T-helper 2 cell treated with Interferon-gamma antibody and Interleukin-4, amounts not matched to agents 5 μg/mL and 100 μg/mL, for 36 hours (primary cell): ENCODE results near the gene PNCK.

Experiments used
- DNase-seq: peaks from one replicate; pipeline ENCODE4 v3.0.0; 2021; ENCODE audit warnings: low spot score
- H3K27ac Mint-ChIP-seq: one replicate; pipeline ENCODE4 v1.8.0; 2021; ENCODE audit warnings: mild to moderate bottlenecking, mixed read lengths
- H3K27me3 Mint-ChIP-seq: one replicate; pipeline ENCODE4 v1.8.0; 2021; ENCODE audit warnings: low read depth, mixed read lengths
- H3K36me3 Mint-ChIP-seq: one replicate; pipeline ENCODE4 v1.8.0; 2021; ENCODE audit warnings: low read depth, mixed read lengths
- H3K4me1 Mint-ChIP-seq: one replicate; pipeline ENCODE4 v1.8.0; 2021; ENCODE audit warnings: low read depth, mixed read lengths
- H3K4me3 Mint-ChIP-seq: one replicate; pipeline ENCODE4 v1.8.0; 2022; ENCODE audit warnings: mild to moderate bottlenecking, moderate library complexity, mixed read lengths
- H3K9me3 Mint-ChIP-seq: one replicate; pipeline ENCODE4 v1.8.0; 2021; ENCODE audit warnings: mixed read lengths

PNCK gene

DNA sequence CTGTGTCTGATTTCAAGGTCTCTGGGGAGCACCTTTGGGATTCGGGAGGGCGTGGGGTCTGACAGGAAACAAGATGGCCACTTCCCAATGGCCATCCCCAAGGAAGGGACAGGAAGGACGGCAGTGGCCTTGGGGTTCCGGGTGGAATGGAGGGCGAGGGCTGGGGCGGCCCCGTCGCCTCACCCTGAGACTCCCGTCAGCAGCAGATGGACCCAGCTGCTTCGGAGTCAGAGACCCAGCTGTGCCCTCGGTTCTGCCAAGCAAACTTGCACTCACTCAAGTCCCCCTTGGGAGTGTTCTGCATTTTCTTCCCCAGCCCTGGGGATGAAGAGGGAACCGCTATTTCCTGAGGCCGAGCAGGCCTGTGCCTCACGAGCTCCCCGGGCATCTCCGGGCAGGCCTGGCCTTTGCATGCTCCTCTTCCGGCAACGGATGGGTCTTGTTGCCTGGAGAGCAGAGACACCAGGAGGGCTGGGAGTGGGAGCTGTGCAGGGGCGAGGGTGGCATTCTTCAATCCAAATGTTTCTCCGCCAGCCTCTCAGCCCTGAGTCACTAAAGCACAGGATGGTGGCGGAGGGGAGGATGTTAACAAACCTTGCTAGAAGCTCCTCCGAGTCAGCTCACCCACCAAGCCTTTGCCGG is 33.4 kb downstream of the PNCK start:
- H3K27ac Mint-ChIP-seq, result no peak overlapping the region
- no peaks in the 10 kb centered on the region for H3K36me3 Mint-ChIP-seq
- no peaks in the 10 kb centered on the region for H3K4me1 Mint-ChIP-seq
- H3K27me3 Mint-ChIP-seq, result peaks cover 26% of the 10 kb centered on the region
- H3K9me3 Mint-ChIP-seq, result no peaks in the 10 kb centered on the region
- no peak for DNase-seq
- H3K4me3 Mint-ChIP-seq, result no peak overlapping the region

DNA sequence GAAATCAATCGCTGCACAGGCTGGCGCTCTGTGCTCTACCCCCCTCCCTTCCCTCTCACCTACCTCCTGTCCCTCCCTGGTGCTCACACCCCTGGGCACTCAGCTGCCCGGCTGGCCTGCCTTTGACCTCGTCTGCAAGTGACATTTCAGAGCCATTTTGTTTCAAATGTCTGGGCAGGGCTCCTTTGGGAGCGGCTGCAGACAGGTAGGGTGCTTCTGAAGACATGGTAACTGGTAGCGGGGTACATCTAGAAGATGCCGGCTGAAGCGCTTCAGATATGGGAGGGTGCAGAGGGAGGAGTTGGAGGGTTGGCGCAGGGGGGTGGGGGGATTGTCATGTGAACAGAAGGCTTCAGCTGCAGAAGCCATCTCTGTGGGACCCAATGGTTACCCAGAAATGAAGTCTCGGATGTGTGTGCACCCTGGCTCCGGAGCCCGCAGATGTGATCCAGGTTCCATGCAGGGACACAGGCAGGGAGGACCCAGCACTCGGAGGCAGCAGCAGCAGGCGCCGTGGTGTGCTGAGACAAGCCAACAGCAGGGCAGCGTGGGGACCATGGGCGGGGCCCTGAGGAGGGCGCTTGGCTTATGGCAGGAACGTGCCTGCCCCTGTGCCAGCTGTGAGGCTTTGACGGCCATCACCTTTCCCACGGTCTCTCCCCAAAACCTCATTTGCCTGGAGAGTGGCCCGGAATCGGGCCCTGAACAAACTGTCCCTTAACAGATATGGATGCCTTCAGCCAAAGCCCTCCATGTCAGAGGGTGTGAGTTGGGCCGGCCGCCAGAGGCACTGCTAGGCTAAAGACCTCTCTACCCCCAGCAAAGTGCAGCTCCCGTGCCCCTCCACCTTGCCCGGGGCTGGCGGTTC is 34.2 kb downstream of the PNCK start:
- H3K4me3 Mint-ChIP-seq, result no peak overlapping the region
- no peaks in the 10 kb centered on the region for H3K4me1 Mint-ChIP-seq
- no peak for DNase-seq
- H3K36me3 Mint-ChIP-seq, result no peaks in the 10 kb centered on the region
- H3K27me3 Mint-ChIP-seq, result peaks cover 19% of the 10 kb centered on the region
- H3K9me3 Mint-ChIP-seq, result no peaks in the 10 kb centered on the region
- no peak overlapping the region for H3K27ac Mint-ChIP-seq

DNA sequence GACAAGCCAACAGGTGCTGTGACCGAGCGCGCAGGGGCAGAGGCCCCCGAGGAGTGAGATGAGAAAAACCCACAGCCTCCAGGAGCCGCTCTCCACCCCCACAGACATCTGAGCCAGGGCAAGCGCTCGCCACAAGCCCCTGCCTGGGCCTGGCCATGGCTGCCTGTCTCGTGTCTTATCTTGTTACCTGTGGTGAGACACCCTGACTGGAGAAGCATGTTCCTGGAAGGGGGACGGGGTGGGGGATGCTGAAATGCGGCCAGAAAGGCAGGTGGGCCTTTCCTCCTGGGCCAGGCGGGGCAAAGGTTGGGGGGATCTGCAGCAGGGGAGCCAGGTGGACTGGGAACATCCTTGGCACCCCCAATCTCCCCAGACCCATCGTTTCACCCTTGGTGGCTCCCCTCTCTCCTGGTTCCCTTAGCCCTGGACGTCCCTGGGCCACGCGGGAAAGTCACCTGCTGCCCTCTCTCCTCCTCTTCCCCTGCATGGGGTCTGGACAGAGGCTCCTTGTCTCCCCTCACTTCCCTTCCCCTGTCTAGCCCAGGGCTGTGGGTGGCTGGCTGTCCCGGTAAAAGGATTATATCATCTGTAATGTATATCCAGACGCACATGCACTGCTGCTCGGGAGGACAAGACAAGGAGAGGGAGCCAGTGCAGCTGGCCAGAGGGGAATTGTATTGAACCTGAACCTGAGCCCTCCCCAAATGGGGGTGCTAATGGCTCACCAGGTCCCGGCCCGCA is 35.0 kb downstream of the PNCK start:
- no peaks in the 10 kb centered on the region for H3K36me3 Mint-ChIP-seq
- no peaks in the 10 kb centered on the region for H3K4me1 Mint-ChIP-seq
- H3K4me3 Mint-ChIP-seq, result no peak overlapping the region
- no peaks in the 10 kb centered on the region for H3K9me3 Mint-ChIP-seq
- no peak overlapping the region for H3K27ac Mint-ChIP-seq
- no peak for DNase-seq
- H3K27me3 Mint-ChIP-seq, result peaks cover 18% of the 10 kb centered on the region

DNA sequence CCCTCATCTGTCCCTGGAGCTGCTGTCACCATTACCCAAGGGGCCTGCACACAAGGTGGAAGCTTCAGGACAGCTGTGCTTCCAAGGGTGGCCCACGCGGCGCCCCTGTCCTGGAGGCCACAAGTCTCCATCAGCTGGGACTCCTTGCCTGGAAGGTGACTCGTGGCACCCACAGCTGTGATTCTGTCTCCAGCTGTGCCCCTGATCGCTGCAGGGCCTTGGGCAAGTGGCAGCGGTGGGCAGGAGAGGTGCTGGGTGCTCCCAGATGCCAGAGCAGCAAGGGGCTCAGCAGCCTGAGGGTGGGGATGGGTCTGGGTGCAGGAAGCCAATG is 35.6 kb downstream of the PNCK start:
- Mint-ChIP-seq H3K36me3 (no peaks in the 10 kb centered on the region), H3K9me3 (no peaks in the 10 kb centered on the region), H3K4me3 (no peak overlapping the region), H3K27ac (no peak overlapping the region), H3K27me3 (peaks cover 13% of the 10 kb centered on the region), H3K4me1 (no peaks in the 10 kb centered on the region)
- no peak for DNase-seq

DNA sequence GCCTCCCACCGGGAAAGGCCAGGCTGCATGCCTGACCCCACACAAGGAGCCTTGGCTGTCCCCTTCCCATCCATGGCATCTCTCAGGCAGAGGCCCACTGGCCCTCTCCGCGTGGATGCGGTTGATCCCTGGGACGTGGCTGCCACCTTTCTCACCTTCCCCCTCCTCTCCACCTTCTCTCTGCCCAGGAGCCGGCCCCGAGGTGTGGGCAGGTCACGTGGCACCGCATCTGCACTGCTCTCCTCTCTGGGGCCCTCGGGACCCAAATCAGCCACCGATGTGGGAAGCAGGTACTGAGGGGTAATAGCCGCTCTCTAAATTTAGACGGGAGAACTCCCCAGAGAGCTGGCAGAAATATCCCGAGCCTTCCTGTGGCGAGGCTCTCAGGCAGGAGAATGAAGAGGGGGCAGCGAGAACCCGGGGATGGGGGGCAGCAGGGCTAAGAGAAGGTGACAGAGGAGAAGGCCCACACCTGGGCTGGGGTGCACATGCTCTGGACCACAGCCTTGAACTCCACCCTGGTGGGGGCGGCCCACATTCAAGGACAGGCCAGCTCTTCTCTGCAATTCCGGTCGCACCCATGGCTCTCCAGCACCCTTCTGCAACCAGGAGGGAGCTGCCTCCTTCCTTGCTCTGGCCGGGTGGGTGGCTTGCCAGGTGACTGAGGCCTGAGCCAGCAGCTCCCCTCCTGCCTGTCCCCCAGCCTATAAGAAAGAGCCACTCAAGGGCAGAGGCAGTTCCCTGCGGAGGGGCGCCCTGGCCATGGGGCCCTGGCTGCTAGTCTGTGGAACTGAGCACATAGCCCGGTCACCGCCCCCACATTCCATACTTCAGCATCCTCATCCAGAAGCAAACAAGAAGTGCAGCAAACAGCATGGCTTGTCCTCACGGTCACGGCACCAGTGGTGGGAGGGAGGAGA is 36.2 kb downstream of the PNCK start:
- H3K4me3 Mint-ChIP-seq, result no peak overlapping the region

DNA sequence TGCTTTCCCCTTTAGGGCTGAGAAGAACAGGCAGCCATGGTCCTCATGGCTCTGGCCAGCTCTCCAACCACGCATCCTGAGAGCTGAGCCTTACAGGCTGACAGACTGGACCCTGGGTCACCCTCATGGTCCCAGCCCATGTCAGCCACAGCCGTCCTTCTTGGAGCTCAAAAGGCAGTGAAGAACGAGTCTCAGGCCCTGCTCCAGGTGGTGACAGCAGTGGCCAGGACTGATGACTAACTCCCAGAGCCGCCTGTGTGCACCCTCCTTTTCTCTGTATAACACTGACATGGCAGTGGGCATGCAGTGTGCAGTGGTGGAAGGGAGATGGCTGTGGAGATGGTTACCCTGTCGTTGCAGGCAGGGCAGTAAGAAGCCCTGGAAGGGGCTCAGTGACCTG is 36.9 kb downstream of the PNCK start:
- Mint-ChIP-seq H3K9me3 (no peaks in the 10 kb centered on the region), H3K4me3 (no peak overlapping the region), H3K4me1 (no peaks in the 10 kb centered on the region), H3K27me3 (peaks cover 8% of the 10 kb centered on the region), H3K36me3 (no peaks in the 10 kb centered on the region), H3K27ac (no peak overlapping the region)
- DNase-seq, result no peak

More for the DNA sequence above, 36.2 kb downstream of the PNCK start:
- H3K27ac Mint-ChIP-seq, result no peak overlapping the region
- H3K4me1 Mint-ChIP-seq, result no peaks in the 10 kb centered on the region
- no peak for DNase-seq
- no peaks in the 10 kb centered on the region for H3K36me3 Mint-ChIP-seq
- H3K27me3 Mint-ChIP-seq, result peaks cover 8% of the 10 kb centered on the region
- no peaks in the 10 kb centered on the region for H3K9me3 Mint-ChIP-seq

DNA sequence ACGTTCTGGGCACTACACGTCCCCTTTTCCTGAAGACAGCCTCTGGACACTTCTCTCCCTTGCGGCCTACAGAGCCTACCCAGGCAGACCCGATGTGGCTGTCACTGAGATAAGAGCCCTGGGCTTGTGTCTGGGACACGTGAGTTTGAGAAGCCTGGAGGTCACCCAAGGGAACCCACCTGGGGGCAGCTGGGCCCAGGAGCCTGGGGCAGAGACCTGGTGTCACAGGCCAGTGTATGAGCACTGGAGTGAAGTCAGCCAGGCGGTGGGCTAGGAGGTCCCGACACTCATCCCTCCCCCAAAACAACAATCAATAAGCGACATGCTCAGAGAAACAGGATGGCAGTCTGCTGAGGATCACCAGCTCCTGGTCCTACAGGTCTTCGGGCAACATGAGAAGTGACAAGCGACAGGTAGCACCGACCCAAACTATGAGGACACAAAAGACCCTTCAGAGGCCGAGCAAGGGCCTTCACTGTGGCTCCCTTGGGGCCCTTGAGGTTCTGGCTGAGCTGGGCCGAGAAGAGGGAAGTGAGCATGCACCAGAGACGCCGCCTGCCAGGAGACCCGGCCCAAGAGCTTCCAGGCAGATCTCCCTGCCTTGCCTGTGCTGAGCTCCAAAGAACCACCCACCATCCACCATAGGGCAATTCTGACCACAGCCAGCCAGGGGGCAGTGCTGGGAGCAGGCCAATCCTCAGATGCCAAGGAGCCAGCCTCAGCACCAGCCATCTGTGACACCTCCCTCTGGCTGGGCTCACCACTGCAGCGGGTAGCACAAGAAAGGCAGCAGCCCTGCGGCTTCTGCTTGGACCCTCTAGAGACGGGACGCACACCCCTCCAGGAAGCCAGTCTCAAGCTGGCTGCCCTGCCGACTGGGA is 37.6 kb downstream of the PNCK start:
- H3K36me3 Mint-ChIP-seq, result no peaks in the 10 kb centered on the region
- no peaks in the 10 kb centered on the region for H3K4me1 Mint-ChIP-seq
- H3K27ac Mint-ChIP-seq, result no peak overlapping the region
- H3K9me3 Mint-ChIP-seq, result no peaks in the 10 kb centered on the region
- peaks cover 2% of the 10 kb centered on the region for H3K27me3 Mint-ChIP-seq
- H3K4me3 Mint-ChIP-seq, result no peak overlapping the region
- DNase-seq, result no peak

DNA sequence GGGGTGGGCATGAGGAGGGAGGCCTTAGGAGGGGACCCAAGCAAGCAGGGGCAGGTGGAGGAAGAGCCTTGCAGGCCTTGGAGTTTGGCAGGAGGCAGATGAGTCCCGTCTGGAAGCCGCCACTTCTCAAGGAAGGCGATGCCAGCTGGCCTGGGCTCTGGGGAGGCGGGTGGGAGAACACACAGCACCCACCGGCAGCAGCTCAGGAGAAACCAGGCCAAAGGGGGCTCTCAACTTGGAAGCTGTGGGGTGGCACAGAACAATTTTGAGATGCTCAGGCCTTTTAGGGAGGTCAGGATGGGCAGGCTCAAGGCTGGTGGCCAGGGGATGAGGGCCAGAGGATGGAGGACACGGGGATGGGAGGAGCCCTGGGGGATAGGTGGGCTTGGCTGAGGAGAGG is 38.2 kb downstream of the PNCK start:
- H3K27ac Mint-ChIP-seq, result no peak overlapping the region
- H3K4me1 Mint-ChIP-seq, result no peaks in the 10 kb centered on the region
- no peak overlapping the region for H3K4me3 Mint-ChIP-seq
- H3K27me3 Mint-ChIP-seq, result no peaks in the 10 kb centered on the region
- no peaks in the 10 kb centered on the region for H3K9me3 Mint-ChIP-seq
- no peak for DNase-seq
- no peaks in the 10 kb centered on the region for H3K36me3 Mint-ChIP-seq

DNA sequence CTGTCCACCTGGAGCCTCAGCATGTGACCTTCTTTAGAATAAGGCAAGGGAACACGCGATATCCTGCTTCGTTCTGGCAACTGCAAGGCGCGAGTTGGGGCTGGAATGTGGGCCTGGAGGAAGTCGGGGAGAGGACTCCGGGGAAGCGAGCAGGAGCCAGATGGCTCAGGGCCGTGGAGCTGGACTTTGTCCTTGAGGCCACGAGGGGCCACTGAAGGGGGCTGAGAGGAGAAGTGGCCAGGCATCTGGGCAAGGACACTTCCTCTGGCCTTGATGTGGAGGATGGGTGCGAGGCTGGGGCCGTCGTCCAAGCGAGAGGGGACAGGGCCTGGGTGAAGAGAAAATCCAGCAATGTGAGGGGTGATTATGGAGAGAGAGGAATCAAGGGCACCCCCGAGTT is 38.8 kb downstream of the PNCK start:
- H3K9me3 Mint-ChIP-seq, result no peaks in the 10 kb centered on the region
- peaks cover 1% of the 10 kb centered on the region for H3K27me3 Mint-ChIP-seq
- H3K4me3 Mint-ChIP-seq, result no peak overlapping the region
- H3K4me1 Mint-ChIP-seq, result no peaks in the 10 kb centered on the region
- no peak for DNase-seq
- H3K27ac Mint-ChIP-seq, result no peak overlapping the region
- no peaks in the 10 kb centered on the region for H3K36me3 Mint-ChIP-seq

DNA sequence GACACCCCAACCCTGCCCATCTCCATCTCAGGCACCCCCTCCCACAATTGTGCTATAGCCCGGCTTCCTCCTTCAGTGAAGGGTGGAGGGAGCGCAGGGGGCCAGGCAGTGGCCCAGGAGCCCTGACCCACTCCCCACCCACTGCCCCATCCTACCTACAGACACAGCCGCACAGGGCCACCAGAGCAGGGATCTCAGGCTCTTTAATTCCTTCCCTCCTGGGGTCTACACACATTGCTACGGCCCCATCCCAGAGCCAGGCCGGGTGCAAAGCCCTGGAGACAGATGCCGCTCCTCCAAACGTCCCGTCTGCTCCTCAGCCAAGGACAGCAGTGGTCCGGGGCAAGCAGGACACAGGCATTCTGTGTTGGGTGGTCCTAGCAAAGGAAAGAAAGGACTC is 39.4 kb downstream of the PNCK start:
- Mint-ChIP-seq H3K36me3 (no peaks in the 10 kb centered on the region), H3K27ac (no peak overlapping the region), H3K27me3 (peaks cover 3% of the 10 kb centered on the region), H3K9me3 (no peaks in the 10 kb centered on the region), H3K4me1 (no peaks in the 10 kb centered on the region), H3K4me3 (no peak overlapping the region)
- DNase-seq, result no peak

DNA sequence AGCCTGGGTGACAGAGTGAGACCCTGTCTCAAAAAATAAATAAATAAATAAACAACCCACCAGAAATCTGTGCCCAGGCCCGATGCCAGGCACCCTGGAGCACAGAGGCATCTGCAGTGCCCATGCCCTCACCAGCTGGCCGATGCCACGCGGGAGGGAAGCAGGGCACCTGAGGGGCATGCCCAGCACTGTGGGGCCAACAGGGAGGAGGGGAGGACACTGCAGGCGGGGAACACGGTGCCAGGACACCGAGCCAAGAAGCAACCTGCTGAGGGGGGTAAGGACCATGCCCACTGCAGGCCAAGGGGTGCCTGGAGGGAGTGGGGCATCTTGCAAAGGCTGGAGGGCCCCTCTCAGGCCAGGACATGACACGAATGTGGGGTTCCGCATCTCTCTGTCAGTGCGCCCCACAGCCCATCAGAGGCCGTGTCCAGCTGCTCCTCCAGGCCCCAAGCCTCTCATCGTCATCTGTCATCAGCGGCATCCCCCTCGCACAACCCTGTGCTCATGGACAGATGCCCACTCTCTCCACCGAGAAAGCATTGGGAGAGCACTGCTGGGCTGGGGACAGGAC is 39.9 kb downstream of the PNCK start:
- Mint-ChIP-seq H3K27ac (no peak overlapping the region), H3K4me1 (no peaks in the 10 kb centered on the region), H3K36me3 (no peaks in the 10 kb centered on the region), H3K9me3 (no peaks in the 10 kb centered on the region), H3K27me3 (peaks cover 3% of the 10 kb centered on the region), H3K4me3 (no peak overlapping the region)
- DNase-seq, result no peak

DNA sequence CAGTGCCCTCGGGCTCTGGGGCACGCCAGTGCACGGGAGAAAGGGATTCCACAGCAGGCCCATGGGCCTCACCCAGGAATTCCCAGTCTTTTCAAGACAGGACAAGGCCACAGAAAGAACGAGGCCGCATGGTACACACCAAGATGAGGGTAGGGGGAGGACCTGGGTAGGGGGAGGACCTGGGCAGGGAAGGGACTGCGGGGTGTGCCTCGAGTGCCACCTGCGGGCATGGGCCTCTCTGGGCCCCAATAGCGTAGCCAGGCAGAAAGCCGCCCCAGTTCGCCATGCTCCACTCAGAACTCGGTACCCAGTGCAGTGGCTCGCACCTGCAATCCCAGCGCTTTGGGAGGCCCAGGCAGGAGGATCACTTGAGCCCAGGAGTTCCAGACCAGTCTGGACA is 40.6 kb downstream of the PNCK start:
- H3K4me3 Mint-ChIP-seq, result no peak overlapping the region
- no peaks in the 10 kb centered on the region for H3K36me3 Mint-ChIP-seq
- no peak overlapping the region for H3K27ac Mint-ChIP-seq
- no peak for DNase-seq
- no peaks in the 10 kb centered on the region for H3K9me3 Mint-ChIP-seq
- peaks cover 3% of the 10 kb centered on the region for H3K27me3 Mint-ChIP-seq
- H3K4me1 Mint-ChIP-seq, result no peaks in the 10 kb centered on the region

DNA sequence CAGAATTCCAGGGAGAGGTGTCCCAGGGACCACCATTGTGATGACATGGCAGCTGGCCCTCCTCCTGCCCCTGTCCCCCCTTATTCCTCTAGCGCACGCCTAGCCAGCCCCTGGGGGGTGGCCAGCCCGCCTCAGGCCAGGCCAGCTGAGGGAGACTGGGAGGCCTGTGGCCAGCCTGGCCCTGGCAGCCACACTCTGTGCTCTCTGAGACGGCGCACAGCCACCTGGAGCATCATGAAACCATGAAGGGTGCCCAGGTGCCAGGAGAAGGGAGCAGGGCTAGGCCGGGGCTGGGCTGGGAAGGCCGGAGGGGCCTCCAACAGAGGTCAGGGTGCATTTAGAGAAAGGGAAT is 41.0 kb downstream of the PNCK start:
- no peaks in the 10 kb centered on the region for H3K9me3 Mint-ChIP-seq
- H3K36me3 Mint-ChIP-seq, result no peaks in the 10 kb centered on the region
- no peak overlapping the region for H3K4me3 Mint-ChIP-seq
- no peaks in the 10 kb centered on the region for H3K4me1 Mint-ChIP-seq
- no peak for DNase-seq
- no peak overlapping the region for H3K27ac Mint-ChIP-seq
- H3K27me3 Mint-ChIP-seq, result peaks cover 3% of the 10 kb centered on the region
